HG03045 (cell line): ENCODE measurements around the gene CERS6.

Experiments used
- ATAC-seq: cut with Tn5 transposase; IDR thresholded peaks from one replicate; pipeline ENCODE4 v1.9.1; 2021; ENCODE audit warnings: mild to moderate bottlenecking, moderate library complexity; ENCODE audit not compliant: unreplicated experiment

Gene CERS6

GRCh38 chr2:168565112-168565511 is 109.0 kb downstream of the CERS6 start:
- ATAC-seq: no peak

- no peak for ATAC-seq
These were observed 109.4 kb downstream of the CERS6 start for GRCh38 chr2:168565512-168565911.

GRCh38 chr2:168566974-168567665 is 111.0 kb downstream of the CERS6 start:
- ATAC-seq: no peak

GRCh38 chr2:168567836-168568235 is 111.8 kb downstream of the CERS6 start:
- ATAC-seq: no peak

GRCh38 chr2:168568476-168569267 is 112.6 kb downstream of the CERS6 start:
- no peak for ATAC-seq

GRCh38 chr2:168571061-168571460 is 115.0 kb downstream of the CERS6 start:
- no peak for ATAC-seq

- no peak for ATAC-seq
These were observed 117.2 kb downstream of the CERS6 start for GRCh38 chr2:168573128-168573903.

GRCh38 chr2:168574856-168575630 is 119.0 kb downstream of the CERS6 start:
- no peak for ATAC-seq

GRCh38 chr2:168577885-168578284 is 121.8 kb downstream of the CERS6 start:
- no peak for ATAC-seq

- ATAC-seq: peak; percentile 61
These were observed 127.1 kb downstream of the CERS6 start for GRCh38 chr2:168583064-168583709.

- no peak for ATAC-seq
These were observed 127.8 kb downstream of the CERS6 start for GRCh38 chr2:168583710-168584521.

GRCh38 chr2:168584911-168585310 is 128.8 kb downstream of the CERS6 start:
- no peak for ATAC-seq

GRCh38 chr2:168585700-168586099 is 129.6 kb downstream of the CERS6 start:
- no peak for ATAC-seq

- no peak for ATAC-seq
These were observed 131.2 kb downstream of the CERS6 start for GRCh38 chr2:168587307-168587706.

GRCh38 chr2:168589236-168590211 is 133.5 kb downstream of the CERS6 start:
- no peak for ATAC-seq

GRCh38 chr2:168592181-168592831 is 136.2 kb downstream of the CERS6 start:
- no peak for ATAC-seq

- no peak for ATAC-seq
These were observed 137.6 kb downstream of the CERS6 start for GRCh38 chr2:168593713-168594112.

GRCh38 chr2:168594778-168595177 is 138.7 kb downstream of the CERS6 start:
- ATAC-seq: no peak
